Upper lobe of left lung (tissue), 4 donors: ENCODE data around the gene UGT1A6.

Experiments used
- POLR2AphosphoS5 ChIP-seq, 2 donors: sonication (generic); formaldehyde crosslinking; IDR thresholded peaks; one replicate each; pipeline ENCODE4 v1.5.1; 2017; ENCODE audit warnings: antibody characterized with exemption in 2 of 2
- TF ChIP-seq, protein P1 (sequence below), 6 experiments: fragments of 450-650 bp in 4 of 6; fragments of 200-600 bp in 2 of 6; sonication (generic) in 2 of 6; IDR thresholded peaks; one replicate each; pipeline ENCODE4 v1.5.1; 2016 to 2019; ENCODE audit warnings: antibody characterized with exemption in 6 of 6

DNA sequence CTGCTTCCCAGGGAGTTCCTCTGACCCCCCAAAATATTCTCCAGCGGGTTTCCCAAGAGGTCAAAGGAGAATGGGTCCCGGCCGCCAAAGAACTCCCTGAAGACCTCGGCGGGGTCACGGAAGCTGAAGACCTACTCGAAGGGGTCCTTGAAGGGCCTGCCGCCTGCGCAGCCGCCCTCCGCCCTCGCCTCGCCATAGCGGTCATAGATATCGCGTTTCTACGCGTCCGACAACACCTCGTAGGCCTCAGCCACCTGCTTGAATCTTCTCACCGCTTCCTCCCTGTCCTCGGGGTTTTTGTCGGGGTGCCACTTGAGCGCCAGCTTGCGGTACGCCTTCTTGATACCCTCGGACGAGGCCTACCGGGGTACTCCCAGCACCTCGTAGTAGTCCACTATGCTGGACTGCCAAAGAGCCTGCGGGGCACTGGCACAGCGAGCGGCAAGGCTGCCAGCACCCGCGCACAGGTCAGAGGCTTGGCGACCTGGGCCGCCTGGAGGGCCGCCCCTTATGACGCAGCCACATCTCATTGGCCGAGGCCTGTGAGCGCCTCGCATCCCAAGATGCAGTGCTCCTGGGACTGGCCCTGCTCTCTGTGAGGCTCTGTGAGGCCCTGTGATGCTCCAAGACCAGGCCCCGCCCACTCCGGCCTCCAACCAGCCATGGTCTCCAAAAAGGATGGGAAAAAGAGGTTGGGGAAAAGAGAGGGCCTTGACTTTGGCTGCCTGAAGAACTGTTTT, 62.4 kb downstream of the UGT1A6 start:
- TF ChIP-seq, protein P1, sequence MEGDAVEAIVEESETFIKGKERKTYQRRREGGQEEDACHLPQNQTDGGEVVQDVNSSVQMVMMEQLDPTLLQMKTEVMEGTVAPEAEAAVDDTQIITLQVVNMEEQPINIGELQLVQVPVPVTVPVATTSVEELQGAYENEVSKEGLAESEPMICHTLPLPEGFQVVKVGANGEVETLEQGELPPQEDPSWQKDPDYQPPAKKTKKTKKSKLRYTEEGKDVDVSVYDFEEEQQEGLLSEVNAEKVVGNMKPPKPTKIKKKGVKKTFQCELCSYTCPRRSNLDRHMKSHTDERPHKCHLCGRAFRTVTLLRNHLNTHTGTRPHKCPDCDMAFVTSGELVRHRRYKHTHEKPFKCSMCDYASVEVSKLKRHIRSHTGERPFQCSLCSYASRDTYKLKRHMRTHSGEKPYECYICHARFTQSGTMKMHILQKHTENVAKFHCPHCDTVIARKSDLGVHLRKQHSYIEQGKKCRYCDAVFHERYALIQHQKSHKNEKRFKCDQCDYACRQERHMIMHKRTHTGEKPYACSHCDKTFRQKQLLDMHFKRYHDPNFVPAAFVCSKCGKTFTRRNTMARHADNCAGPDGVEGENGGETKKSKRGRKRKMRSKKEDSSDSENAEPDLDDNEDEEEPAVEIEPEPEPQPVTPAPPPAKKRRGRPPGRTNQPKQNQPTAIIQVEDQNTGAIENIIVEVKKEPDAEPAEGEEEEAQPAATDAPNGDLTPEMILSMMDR (IDR thresholded peaks at IDR 0.05): no peak
- no peak for TF ChIP-seq POLR2AphosphoS5 (IDR thresholded peaks at IDR 0.05)
